Measurements from ENCODE around the gene CTXND1. TPM values are rescaled to one million over a fixed set of nuclear protein-coding genes. Genes with fewer than 3 reads are reported as not detected.

The CTXND1 gene
- total RNA-seq, 3 donors from 2014 or later, result 0.03 TPM; not detected in 2

DNA sequence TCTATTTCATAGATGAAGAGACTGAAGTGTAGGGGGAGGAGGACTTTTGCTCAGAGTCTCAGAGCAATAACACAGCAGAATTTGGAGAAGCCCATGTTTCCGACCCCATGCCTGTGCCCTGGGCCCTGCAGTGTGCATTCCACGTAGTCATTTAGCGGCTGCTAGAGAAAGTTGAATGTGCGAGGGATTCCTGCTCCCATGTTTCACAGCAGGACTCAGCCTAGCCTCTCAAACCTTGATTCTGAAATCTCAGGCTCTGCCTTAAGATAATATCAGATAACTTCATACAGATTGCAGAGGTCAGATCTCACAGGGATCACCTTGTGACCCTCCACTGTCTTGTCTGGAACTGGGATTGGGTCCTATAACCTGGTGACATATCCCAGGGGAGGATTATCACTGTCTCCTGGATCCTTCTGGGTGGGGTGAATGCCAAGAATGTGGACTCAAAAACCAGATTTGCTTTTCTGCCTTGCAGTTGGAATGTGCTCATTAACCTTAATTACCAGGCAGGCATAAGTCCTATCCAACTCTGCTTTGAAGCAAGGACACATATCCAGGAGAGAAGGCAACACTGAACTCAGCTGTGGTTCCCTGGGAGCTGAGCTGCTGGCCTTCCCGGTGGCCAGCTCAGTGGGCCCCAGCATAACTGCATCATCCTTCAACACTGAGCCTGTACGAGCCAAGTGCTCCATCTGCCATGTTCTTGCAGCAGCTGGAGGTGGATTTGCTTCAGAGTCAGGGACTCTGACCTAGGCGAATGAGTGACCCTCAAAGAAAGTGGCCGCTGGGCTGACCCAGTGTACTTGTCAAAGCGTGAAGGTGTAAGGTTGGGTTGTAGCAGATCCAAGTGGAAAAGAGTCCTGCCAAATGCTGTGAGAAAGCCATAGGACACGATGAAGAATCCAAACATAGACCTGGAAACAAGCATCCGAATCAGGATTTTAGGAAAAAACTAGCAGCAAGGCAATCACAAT lies 43.0 kb downstream of the CTXND1 start:
- Mint-ChIP-seq H3K4me1 (ENCODE audit: low read depth) (no peaks in the 10 kb centered on the region), H3K9me3 (no peaks in the 10 kb centered on the region), H3K27me3 (ENCODE audit: low read depth) (peaks cover 24% of the 10 kb centered on the region), H3K36me3 (ENCODE audit: insufficient read depth) (no peaks in the 10 kb centered on the region), H3K4me3 (no peak overlapping the region)
- ATAC-seq (no peak), DNase-seq (no peak)

DNA sequence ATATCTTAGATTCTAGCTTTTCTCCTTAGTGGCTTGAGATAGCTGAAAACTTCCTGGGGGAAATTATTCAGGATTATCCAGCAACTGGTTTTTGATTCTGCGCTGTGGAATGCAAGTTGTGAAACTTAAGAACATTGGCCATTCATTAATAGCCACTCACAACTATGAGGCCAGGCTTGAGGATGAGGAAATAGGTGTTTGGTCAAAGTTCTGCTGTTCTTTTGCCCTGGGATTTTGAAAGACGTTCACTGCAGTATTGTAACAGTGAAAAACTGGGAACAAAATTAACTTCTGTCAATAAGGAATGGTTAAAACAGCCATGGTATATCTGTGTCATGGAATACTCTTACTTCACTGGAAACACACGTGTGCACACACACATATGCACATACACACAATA lies 44.1 kb downstream of the CTXND1 start:
- DNase-seq (no peak), ATAC-seq (no peak)
- Mint-ChIP-seq H3K36me3 (ENCODE audit: insufficient read depth) (no peaks in the 10 kb centered on the region), H3K27me3 (ENCODE audit: low read depth) (peaks cover 19% of the 10 kb centered on the region), H3K9me3 (no peaks in the 10 kb centered on the region), H3K4me3 (no peak overlapping the region), H3K4me1 (ENCODE audit: low read depth) (no peaks in the 10 kb centered on the region)

DNA sequence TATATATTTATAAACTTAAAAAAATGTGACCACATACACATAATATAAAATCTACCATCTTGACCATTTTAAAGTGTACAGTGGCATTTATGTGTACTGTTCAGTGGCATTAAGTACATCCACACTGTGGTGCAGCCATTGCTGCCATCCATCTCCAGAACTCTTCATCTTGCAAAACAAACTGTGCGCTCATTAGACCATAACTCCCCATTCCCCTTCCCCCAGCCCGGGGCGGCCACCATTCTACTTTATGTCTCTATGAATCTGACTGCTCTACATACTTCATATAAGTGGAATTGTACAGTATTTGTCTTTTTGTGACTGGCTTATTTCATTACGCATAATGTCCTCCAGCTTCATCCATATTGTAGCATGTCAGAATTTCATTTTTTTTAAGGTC lies 47.8 kb downstream of the CTXND1 start:
- H3K36me3 Mint-ChIP-seq (ENCODE audit: insufficient read depth), result no peaks in the 10 kb centered on the region
- ATAC-seq (no peak), DNase-seq (no peak)
- no peaks in the 10 kb centered on the region for H3K9me3 Mint-ChIP-seq
- peaks cover 18% of the 10 kb centered on the region for H3K27me3 Mint-ChIP-seq (ENCODE audit: low read depth)
- no peaks in the 10 kb centered on the region for H3K4me1 Mint-ChIP-seq (ENCODE audit: low read depth)
- H3K4me3 Mint-ChIP-seq, result no peak overlapping the region

DNA sequence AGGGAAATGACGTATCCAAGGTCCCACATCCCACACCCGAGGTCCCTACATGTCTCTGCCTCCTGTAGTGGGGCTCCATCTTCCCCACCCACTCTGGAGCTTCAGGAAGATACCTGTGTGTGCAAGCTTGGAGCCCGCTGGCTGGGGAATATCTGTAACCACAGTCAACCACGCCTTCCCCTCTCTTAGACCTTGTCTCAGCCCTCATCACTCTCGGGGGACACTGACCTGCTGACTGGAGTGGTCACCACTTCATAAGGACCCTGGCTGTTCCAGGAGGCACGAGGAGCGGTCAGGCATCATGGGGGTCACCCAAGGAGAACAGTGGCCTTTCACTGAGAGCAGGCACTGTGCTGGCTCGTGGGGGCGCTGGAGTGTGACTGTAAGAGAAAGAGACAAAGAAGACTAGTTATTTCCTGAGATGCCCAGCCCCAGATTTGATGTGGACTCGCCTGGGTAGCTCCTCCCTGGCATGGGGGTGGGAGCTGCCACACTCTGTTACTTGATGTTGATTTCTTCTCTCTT lies 48.6 kb downstream of the CTXND1 start:
- DNase-seq (no peak), ATAC-seq (no peak)
- Mint-ChIP-seq H3K4me3 (no peak overlapping the region), H3K36me3 (ENCODE audit: insufficient read depth) (no peaks in the 10 kb centered on the region), H3K4me1 (ENCODE audit: low read depth) (no peaks in the 10 kb centered on the region), H3K9me3 (no peaks in the 10 kb centered on the region), H3K27me3 (ENCODE audit: low read depth) (peaks cover 14% of the 10 kb centered on the region)

DNA sequence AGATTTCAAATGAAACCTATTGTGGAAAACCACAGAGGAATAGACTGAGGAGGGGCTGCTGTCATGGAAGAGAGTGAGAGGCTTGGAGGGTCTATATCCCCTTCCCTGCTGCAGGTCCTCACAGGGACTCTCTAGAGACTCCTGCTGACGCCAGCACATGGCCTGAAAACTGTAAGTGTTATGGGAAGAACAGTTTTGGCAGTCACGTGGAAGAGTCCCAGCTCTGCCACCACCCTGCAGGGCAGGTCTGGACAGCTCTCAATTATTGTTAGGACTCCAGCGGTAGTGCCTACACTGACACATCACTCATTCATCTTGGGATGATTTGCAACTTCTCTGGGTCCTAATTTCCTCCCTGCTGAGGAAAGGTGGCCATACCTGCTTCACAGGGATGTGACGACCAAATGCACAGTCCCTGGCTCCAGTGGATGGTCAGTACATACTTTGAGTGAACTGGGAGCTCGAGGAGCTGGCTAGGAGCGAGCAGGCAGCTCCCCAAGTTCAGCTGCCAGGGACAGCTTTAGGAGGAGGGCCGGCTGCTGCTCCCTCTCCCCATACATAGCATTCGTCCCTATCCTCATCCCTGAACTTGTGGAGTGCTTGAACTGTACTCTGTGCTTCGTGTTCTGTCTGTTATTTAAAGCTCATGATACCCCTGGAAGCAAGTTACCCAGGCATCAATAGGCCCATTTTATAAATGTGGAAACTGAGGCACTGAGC lies 49.2 kb downstream of the CTXND1 start:
- no peak for DNase-seq
- ATAC-seq, result no peak
- no peaks in the 10 kb centered on the region for H3K4me1 Mint-ChIP-seq (ENCODE audit: low read depth)
- no peaks in the 10 kb centered on the region for H3K9me3 Mint-ChIP-seq
- H3K27me3 Mint-ChIP-seq (ENCODE audit: low read depth), result peaks cover 14% of the 10 kb centered on the region
- no peak overlapping the region for H3K4me3 Mint-ChIP-seq
- no peaks in the 10 kb centered on the region for H3K36me3 Mint-ChIP-seq (ENCODE audit: insufficient read depth)

DNA sequence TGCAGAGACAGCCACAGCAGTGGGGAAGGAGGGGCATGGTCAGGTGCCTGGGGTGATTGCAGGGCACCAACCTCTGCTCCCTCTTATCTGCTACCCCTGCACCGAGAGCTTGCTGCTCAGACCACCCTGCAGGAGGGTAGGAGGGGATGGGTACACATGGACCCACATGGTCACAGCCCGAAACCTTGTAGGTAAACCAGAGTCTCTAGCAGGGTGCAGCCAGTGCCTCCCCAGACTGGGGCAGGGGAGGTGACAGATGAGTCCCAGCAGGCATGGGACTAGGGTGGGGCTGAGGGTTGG lies 50.0 kb downstream of the CTXND1 start:
- H3K9me3 Mint-ChIP-seq, result no peaks in the 10 kb centered on the region
- H3K4me3 Mint-ChIP-seq, result no peak overlapping the region
- no peaks in the 10 kb centered on the region for H3K4me1 Mint-ChIP-seq (ENCODE audit: low read depth)
- peaks cover 7% of the 10 kb centered on the region for H3K27me3 Mint-ChIP-seq (ENCODE audit: low read depth)
- DNase-seq, result no peak
- H3K36me3 Mint-ChIP-seq (ENCODE audit: insufficient read depth), result no peaks in the 10 kb centered on the region
- no peak for ATAC-seq

DNA sequence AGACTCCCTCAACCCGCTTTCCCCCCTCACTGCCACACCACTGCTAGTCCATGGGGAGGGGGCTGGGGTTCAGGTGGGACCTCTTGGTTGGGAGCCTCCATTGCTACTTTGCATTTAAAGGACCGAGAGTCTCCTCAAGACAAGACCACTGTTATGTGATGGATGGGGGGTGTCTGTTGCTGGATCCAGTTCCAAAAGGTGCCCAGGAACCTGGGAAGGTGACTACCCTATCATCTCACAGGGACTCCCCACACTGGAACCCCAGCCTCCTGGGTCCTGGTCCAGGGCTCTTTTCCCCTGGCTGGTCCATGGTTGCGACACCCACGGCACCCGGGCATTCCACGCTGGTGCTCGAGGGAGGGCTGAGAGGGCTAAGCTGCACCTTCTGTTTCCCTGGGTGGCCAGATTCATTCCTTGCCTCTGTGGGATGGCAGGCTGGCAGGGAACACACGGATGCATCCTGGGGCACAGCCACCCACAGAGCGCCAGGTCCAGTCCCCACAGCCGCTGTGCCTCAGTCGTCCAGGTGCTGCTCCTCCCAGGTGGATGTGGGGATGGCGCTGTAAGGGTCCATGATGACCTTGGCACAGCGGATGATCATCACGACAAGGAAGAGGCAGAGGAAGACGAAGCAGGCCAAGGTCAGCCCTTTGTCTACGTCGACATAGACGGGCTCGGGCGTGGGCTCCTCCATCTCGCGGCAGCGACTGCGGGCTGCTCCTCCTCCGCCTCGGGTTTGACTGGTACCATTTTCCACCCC lies 50.6 kb downstream of the CTXND1 start:
- Mint-ChIP-seq H3K36me3 (ENCODE audit: insufficient read depth) (no peaks in the 10 kb centered on the region), H3K27me3 (ENCODE audit: low read depth) (peaks cover 6% of the 10 kb centered on the region), H3K4me1 (ENCODE audit: low read depth) (no peaks in the 10 kb centered on the region), H3K4me3 (no peak overlapping the region), H3K9me3 (no peaks in the 10 kb centered on the region)
- ATAC-seq (no peak), DNase-seq (no peak)

DNA sequence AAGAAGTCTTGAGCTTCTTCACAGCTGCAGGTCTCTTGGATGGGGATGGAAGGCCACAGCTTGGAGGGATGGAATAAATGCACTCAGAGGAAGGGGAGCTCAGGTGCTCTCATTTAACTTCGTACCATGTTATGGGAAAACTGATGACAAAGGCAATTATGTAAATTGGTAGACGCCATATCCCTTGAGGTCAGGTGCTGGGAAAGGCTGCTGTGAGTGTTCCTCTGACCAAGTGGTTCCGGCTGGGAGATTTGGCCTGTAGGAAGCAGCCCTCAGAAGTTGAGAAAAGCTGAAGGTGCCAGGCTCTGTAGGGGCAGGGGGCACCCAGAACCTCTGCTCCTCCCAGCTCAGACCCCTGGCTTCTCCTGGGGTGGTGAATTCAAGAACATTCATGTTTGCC lies 52.1 kb downstream of the CTXND1 start:
- Mint-ChIP-seq H3K27me3 (ENCODE audit: low read depth) (peaks cover 4% of the 10 kb centered on the region), H3K36me3 (ENCODE audit: insufficient read depth) (no peaks in the 10 kb centered on the region), H3K4me1 (ENCODE audit: low read depth) (no peaks in the 10 kb centered on the region), H3K4me3 (no peak overlapping the region), H3K9me3 (no peaks in the 10 kb centered on the region)
- DNase-seq (no peak), ATAC-seq (no peak)

DNA sequence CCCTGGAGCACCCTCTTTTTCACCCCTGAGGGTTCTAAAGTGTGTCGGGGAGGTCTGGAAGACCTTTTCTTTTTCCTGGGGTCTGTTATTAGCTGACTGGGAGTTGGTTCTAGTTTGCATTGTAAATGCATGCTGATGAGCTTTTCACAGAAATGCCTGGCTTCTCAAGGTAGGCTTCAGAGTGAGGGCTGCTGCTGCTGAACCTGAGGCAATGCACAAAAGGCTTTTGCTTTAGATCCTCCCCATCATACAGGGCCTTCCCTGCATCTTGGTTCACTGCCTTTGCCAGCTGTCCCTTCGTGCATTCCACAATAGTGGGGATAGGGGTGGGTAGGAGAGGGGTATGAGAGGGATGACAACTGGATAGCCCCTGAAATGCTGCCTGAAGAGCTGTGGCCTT lies 52.6 kb downstream of the CTXND1 start:
- ATAC-seq, result no peak
- Mint-ChIP-seq H3K4me1 (ENCODE audit: low read depth) (no peaks in the 10 kb centered on the region), H3K9me3 (no peaks in the 10 kb centered on the region), H3K4me3 (no peak overlapping the region), H3K27me3 (ENCODE audit: low read depth) (peaks cover 4% of the 10 kb centered on the region), H3K36me3 (ENCODE audit: insufficient read depth) (no peaks in the 10 kb centered on the region)
- no peak for DNase-seq

DNA sequence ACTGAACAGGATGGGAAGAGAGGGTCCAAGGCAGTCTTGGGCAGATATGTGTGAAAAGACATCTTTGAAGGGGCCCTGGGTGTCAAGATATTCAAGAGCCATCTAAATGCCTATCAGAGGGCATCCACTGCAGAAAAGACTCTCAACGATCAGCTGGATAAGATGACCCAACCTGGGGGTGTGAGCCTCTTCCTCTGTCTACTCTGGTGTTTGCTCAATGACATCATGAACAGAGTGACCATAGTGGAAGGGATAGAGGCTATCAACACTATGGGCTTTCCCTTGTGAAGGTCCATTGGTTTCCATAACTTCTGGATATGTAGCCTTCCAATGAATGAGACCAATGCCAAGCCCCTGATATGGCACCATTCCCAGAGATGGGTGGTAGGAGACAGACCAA lies 57.1 kb downstream of the CTXND1 start:
- Mint-ChIP-seq H3K27me3 (ENCODE audit: low read depth) (peaks cover 4% of the 10 kb centered on the region), H3K9me3 (no peaks in the 10 kb centered on the region), H3K4me1 (ENCODE audit: low read depth) (no peaks in the 10 kb centered on the region), H3K36me3 (ENCODE audit: insufficient read depth) (no peaks in the 10 kb centered on the region), H3K4me3 (no peak overlapping the region)
- DNase-seq, result no peak
- ATAC-seq, result no peak

DNA sequence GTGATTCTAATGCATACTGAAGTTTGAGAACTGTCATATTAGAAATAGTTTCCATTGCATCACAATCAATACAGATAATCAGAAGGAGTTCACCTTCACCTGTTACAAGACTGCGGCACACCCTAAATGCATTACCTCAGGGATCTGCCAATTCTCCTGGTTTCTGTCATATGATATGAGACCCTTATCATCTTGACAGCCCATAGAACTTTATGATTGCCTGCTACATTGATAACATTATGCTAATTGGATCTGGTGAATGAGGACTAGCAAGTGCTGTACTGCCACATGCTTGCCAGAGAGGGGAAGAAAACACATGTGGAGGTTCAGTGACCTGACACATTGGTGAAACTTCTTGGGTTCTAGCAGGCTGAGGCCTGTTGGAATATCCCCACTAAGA lies 57.8 kb downstream of the CTXND1 start:
- no peaks in the 10 kb centered on the region for H3K36me3 Mint-ChIP-seq (ENCODE audit: insufficient read depth)
- no peaks in the 10 kb centered on the region for H3K4me1 Mint-ChIP-seq (ENCODE audit: low read depth)
- H3K4me3 Mint-ChIP-seq, result no peak overlapping the region
- ATAC-seq (no peak), DNase-seq (no peak)
- no peaks in the 10 kb centered on the region for H3K9me3 Mint-ChIP-seq
- H3K27me3 Mint-ChIP-seq (ENCODE audit: low read depth), result no peaks in the 10 kb centered on the region

DNA sequence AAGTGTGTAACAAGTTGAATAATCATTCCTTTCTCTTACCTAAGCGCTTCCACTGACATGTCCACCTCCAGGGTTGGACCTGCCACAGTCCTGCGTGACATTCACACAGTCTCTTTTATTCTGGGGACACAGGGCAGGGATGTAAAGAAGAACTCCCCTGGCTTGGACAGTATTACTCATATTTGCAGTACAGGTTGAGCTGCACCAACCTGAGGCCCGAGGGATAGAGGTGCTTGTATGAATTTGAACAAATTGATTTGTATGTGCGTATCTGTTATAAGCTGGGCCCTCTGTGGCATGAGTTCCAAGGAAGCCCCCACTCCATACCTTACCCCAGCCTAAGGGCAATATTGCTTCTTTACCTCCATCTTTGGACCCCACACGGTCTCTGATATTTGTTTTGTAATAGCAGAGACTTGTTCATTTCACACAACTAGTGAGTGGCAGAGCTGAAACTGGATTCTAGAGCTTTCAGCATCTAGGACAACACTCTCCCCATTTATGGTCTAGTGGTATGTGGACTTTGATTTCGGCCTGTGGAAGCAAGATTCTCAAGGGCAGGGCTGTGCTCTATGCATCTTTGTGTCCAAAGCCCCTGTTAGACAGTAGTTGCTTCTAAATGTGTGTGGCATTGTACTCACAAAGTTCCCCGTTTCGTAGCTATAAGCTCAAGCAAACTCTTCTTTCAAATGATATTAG lies 60.0 kb downstream of the CTXND1 start:
- Mint-ChIP-seq H3K9me3 (no peaks in the 10 kb centered on the region), H3K4me3 (no peak overlapping the region), H3K27me3 (ENCODE audit: low read depth) (no peaks in the 10 kb centered on the region), H3K36me3 (ENCODE audit: insufficient read depth) (peaks cover 14% of the 10 kb centered on the region), H3K4me1 (ENCODE audit: low read depth) (no peaks in the 10 kb centered on the region)
- ATAC-seq (no peak), DNase-seq (no peak)

DNA sequence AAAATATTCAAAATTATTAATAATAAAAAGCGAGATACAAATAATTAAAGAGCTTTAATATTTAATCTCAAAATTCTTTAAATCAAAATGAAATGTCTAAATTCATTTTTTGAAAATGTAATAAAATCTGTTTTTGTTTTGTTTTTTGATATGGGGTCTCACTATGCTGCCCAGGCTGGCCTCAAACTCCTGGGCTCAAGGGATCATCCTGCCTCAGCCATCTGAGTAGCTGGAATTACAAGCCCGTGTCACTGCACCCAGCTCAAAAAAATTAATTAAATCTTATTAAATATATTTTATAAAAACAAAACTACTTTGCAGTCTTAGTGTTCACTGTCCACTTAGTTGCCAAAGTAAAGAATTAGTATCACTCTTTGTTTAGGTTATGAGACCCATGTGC lies 60.8 kb downstream of the CTXND1 start:
- no peaks in the 10 kb centered on the region for H3K27me3 Mint-ChIP-seq (ENCODE audit: low read depth)
- H3K9me3 Mint-ChIP-seq, result no peaks in the 10 kb centered on the region
- H3K4me1 Mint-ChIP-seq (ENCODE audit: low read depth), result no peaks in the 10 kb centered on the region
- H3K36me3 Mint-ChIP-seq (ENCODE audit: insufficient read depth), result peaks cover 21% of the 10 kb centered on the region
- no peak overlapping the region for H3K4me3 Mint-ChIP-seq
- DNase-seq, result no peak
- ATAC-seq, result no peak

DNA sequence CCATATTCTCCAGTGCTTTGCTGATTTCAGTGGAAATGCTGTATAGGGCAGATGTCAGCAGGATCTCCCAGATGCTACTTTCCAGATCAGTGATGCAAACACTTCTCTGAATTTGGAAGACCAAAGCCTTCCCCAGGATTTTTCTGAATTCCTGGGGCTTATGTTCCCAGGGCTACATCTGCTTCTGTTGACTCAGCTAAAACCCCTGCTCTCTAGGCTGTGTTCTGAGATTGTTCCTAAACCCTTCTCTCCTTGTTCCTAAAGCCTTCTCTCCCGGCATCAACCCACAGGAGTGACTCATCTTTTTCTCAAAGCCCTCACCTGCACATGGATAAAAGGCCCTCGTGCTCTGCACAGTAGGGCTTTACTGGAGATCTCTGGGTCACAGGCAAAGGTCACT lies 63.8 kb downstream of the CTXND1 start:
- ATAC-seq (no peak), DNase-seq (no peak)
- no peak overlapping the region for H3K4me3 Mint-ChIP-seq
- no peaks in the 10 kb centered on the region for H3K27me3 Mint-ChIP-seq (ENCODE audit: low read depth)
- H3K36me3 Mint-ChIP-seq (ENCODE audit: insufficient read depth), result peaks cover 34% of the 10 kb centered on the region
- H3K9me3 Mint-ChIP-seq, result no peaks in the 10 kb centered on the region
- H3K4me1 Mint-ChIP-seq (ENCODE audit: low read depth), result no peaks in the 10 kb centered on the region
